SK-N-SH treated with all-trans-retinoic acid at 6 μM for 48 hours (cell line): Measurements from ENCODE around the gene SBK2.

Experiments
- ATAC-seq: fragments of 200-7000 bp; cut with Tn5 transposase; 3 replicates; pipeline ENCODE4 v1.9.1; 2020; ENCODE audit warnings: mild to moderate bottlenecking, moderate library complexity
- ARNTL ChIP-seq: fragments of 450-650 bp; formaldehyde crosslinking; IDR thresholded peaks from 2 replicates; pipeline ENCODE4 v1.5.0; 2020; ENCODE audit warnings: low read depth, mild to moderate bottlenecking, moderate library complexity, borderline replicate concordance
- BACH2 ChIP-seq: fragments of 250-450 bp; sonication (Bioruptor Pico); IDR thresholded peaks from 2 replicates; pipeline ENCODE4 v1.9.0; 2021; ENCODE audit warnings: mild to moderate bottlenecking, borderline replicate concordance
- CREB5 ChIP-seq: fragments of 250-450 bp; sonication (Bioruptor Pico); IDR thresholded peaks from 2 replicates; pipeline ENCODE4 v1.5.1; 2020; ENCODE audit warnings: low read depth, mild to moderate bottlenecking, moderate library complexity
- CSDC2 ChIP-seq: fragments of 250-450 bp; sonication (Bioruptor Pico); IDR thresholded peaks from 2 replicates; pipeline ENCODE4 v1.5.0; 2020; ENCODE audit warnings: mild to moderate bottlenecking, moderate library complexity
- CSRNP3 ChIP-seq: fragments of 250-450 bp; sonication (Bioruptor Pico); IDR thresholded peaks from 2 replicates; pipeline ENCODE4 v1.5.1; 2021; ENCODE audit warnings: mild to moderate bottlenecking, moderate library complexity
- ESRRG ChIP-seq: fragments of 250-450 bp; sonication (Bioruptor Pico); IDR thresholded peaks from 2 replicates; pipeline ENCODE4 v1.6.1; 2021; ENCODE audit warnings: mild to moderate bottlenecking
- GLIS3 ChIP-seq: fragments of 250-450 bp; sonication (Bioruptor Pico); IDR thresholded peaks from 2 replicates; pipeline ENCODE4 v1.5.0; 2020; ENCODE audit warnings: mild to moderate bottlenecking, moderate library complexity
- ISL1 ChIP-seq: fragments of 250-450 bp; sonication (Bioruptor Pico); IDR thresholded peaks from 2 replicates; pipeline ENCODE4 v2.1.2; 2022; ENCODE audit warnings: mild to moderate bottlenecking, moderate library complexity
- PATZ1 ChIP-seq: fragments of 250-450 bp; sonication (Bioruptor Pico); IDR thresholded peaks from 2 replicates; pipeline ENCODE4 v1.8.0; 2020; ENCODE audit warnings: mild to moderate bottlenecking, moderate library complexity, borderline replicate concordance
- PPARA ChIP-seq: fragments of 250-450 bp; sonication (Bioruptor Pico); IDR thresholded peaks from 2 replicates; pipeline ENCODE4 v1.5.0; 2020; ENCODE audit warnings: mild to moderate bottlenecking, borderline replicate concordance
- RARB ChIP-seq: fragments of 250-450 bp; sonication (Bioruptor Pico); IDR thresholded peaks from 2 replicates; pipeline ENCODE4 v1.8.0; 2021; ENCODE audit warnings: mild to moderate bottlenecking, moderate library complexity
- SNAI2 ChIP-seq: fragments of 250-450 bp; sonication (Bioruptor Pico); IDR thresholded peaks from 2 replicates; pipeline ENCODE4 v1.5.0; 2020; ENCODE audit warnings: mild to moderate bottlenecking, moderate library complexity
- TCF4 ChIP-seq: fragments of 250-450 bp; sonication (Bioruptor Pico); IDR thresholded peaks from 2 replicates; pipeline ENCODE4 v1.8.0; 2021; ENCODE audit warnings: mild to moderate bottlenecking, moderate library complexity, borderline replicate concordance
- TOX ChIP-seq: fragments of 250-450 bp; sonication (Bioruptor Pico); IDR thresholded peaks from 2 replicates; pipeline ENCODE4 v1.8.0; 2021; ENCODE audit warnings: mild to moderate bottlenecking, moderate library complexity, borderline replicate concordance
- TSHZ2 ChIP-seq: fragments of 250-450 bp; sonication (Bioruptor Pico); IDR thresholded peaks from 2 replicates; pipeline ENCODE4 v1.5.0; 2020; ENCODE audit warnings: mild to moderate bottlenecking, moderate library complexity
- ZC3H10 ChIP-seq: fragments of 250-450 bp; sonication (Bioruptor Pico); IDR thresholded peaks from 2 replicates; pipeline ENCODE4 v1.5.1; 2021; ENCODE audit warnings: mild to moderate bottlenecking, moderate library complexity
- ZFP3 ChIP-seq: fragments of 250-450 bp; sonication (Bioruptor Pico); IDR thresholded peaks from 2 replicates; pipeline ENCODE4 v1.5.0; 2020; ENCODE audit warnings: mild to moderate bottlenecking, moderate library complexity
- ZFP30 ChIP-seq: fragments of 450-650 bp; formaldehyde crosslinking; IDR thresholded peaks from 2 replicates; pipeline ENCODE4 v1.5.0; 2022; ENCODE audit warnings: mild to moderate bottlenecking, moderate library complexity
- ZNF565 ChIP-seq: fragments of 450-650 bp; formaldehyde crosslinking; conservative IDR thresholded peaks from 2 replicates; pipeline ENCODE4 v1.5.0; 2020; ENCODE audit warnings: low read depth, mild to moderate bottlenecking, moderate library complexity
- ZNF70 ChIP-seq: fragments of 450-650 bp; formaldehyde crosslinking; IDR thresholded peaks from 2 replicates; pipeline ENCODE4 v1.5.0; 2020; ENCODE audit warnings: mild to moderate bottlenecking, moderate library complexity
- ZNF8 ChIP-seq: fragments of 450-650 bp; formaldehyde crosslinking; IDR thresholded peaks from 2 replicates; pipeline ENCODE4 v1.5.0; 2020; ENCODE audit warnings: mild to moderate bottlenecking, moderate library complexity

Gene SBK2

GRCh38 chr19:55516878-55517620 is 19.9 kb downstream of the SBK2 start (continued):
- TF ChIP-seq PATZ1: no peak
- TF ChIP-seq RARB: no peak
- TF ChIP-seq ZFP30 (CRISPR knock-in tag): no peak
- no peak for TF ChIP-seq TOX (CRISPR knock-in tag)
- TF ChIP-seq, all 23 proteins: peak for 0

- TF ChIP-seq ESRRG (CRISPR knock-in tag) (no peak), PATZ1 (no peak), BACH2 (CRISPR knock-in tag) (no peak), SNAI2 (no peak), ZFP3 (CRISPR knock-in tag) (no peak), CREB5 (CRISPR knock-in tag) (no peak), ZNF70 (no peak), ZC3H10 (CRISPR knock-in tag) (no peak), ZNF8 (no peak), PPARA (CRISPR knock-in tag) (no peak), CSRNP3 (CRISPR knock-in tag) (no peak), ZNF565 (CRISPR knock-in tag) (no peak), TSHZ2 (CRISPR knock-in tag) (no peak), ARNTL (CRISPR knock-in tag) (no peak)
- no peak for ATAC-seq
Observed at GRCh38 chr19:55508120-55508519, 28.8 kb downstream of the SBK2 start.

- no peak for TF ChIP-seq ZNF70
- TF ChIP-seq TCF4 (CRISPR knock-in tag): no peak
- TF ChIP-seq ZNF8: no peak
- TF ChIP-seq ZNF565 (CRISPR knock-in tag): no peak
- TF ChIP-seq RARB: no peak
- TF ChIP-seq ZFP30 (CRISPR knock-in tag): no peak
- TF ChIP-seq GLIS3 (CRISPR knock-in tag): no peak
- TF ChIP-seq ISL1: no peak
- no peak for TF ChIP-seq PPARA (CRISPR knock-in tag)
- TF ChIP-seq ZC3H10 (CRISPR knock-in tag): no peak
- no peak for TF ChIP-seq CSDC2 (CRISPR knock-in tag)
- ATAC-seq: no peak
Observed at GRCh38 chr19:55504981-55505380, 32.0 kb downstream of the SBK2 start.
